Endothelial cell of umbilical vein (primary cell): ENCODE results near the gene CCDC85C. TPM values are rescaled to one million over a fixed set of nuclear protein-coding genes. Genes with fewer than 3 reads are reported as not detected.

Experiments used
- BruUV-seq: library from RNA; stranded (reverse); fragments of 400-500 nt; replicated peaks from 2 replicates; lab custom pipeline; 2021; lab: Mats Ljungman, UMichigan
- CTCF ChIA-PET: fragments of 300-600, 350-600 bp; sonication (Branson Sonifier 250); formaldehyde crosslinking; loops from one replicate; lab custom pipeline; 2021; ENCODE audit warnings: antibody characterized with exemption, inconsistent platforms; lab: Charles Lee
- POLR2A ChIA-PET: fragments of 300-600, 350-600 bp; sonication (Branson Sonifier 250); formaldehyde crosslinking; loops from one replicate; lab custom pipeline; 2021; ENCODE audit warnings: antibody characterized with exemption, inconsistent platforms; lab: Charles Lee
- DNase-seq: peaks from one replicate; pipeline ENCODE4 v3.0.0-alpha.2; 2011; ENCODE audit warnings: low read depth, low spot score
- FAIRE-seq: peaks from 2 replicates; lab custom pipeline; 2011; peaks lifted over from hg19 to GRCh38; lab: Jason Lieb, UNC
- H2AFZ ChIP-seq: 2 replicates; pipeline ENCODE4 v1.6.0; 2012; ENCODE audit warnings: low read depth, low read length, control low read depth, inconsistent platforms
- H3K27ac ChIP-seq: 2 replicates; pipeline ENCODE4 v1.5.1; 2011; ENCODE audit warnings: low read depth, mild to moderate bottlenecking, control low read depth, low read length, moderate library complexity; ENCODE audit not compliant: insufficient read depth
- H3K27me3 ChIP-seq, 2 experiments: 2 replicates each; pipeline versions ENCODE4 v1.6.0 to v1.6.1; 2011; ENCODE audit warnings: low read length in 2 of 2, mixed read lengths in 1 of 2; ENCODE audit not compliant: control insufficient read depth in 2 of 2, insufficient read depth in 2 of 2
- H3K36me3 ChIP-seq, 2 experiments: 2 replicates in 1 of 2; 3 replicates in 1 of 2; pipeline ENCODE4 v1.5.1; 2011; ENCODE audit warnings: low read length in 2 of 2, mild to moderate bottlenecking in 1 of 2, moderate library complexity in 1 of 2; ENCODE audit not compliant: control insufficient read depth in 2 of 2, insufficient read depth in 2 of 2; ENCODE audit errors: extremely low read depth in 1 of 2
- H3K4me1 ChIP-seq: 3 replicates; pipeline ENCODE4 v1.5.1; 2011; ENCODE audit warnings: mild to moderate bottlenecking, low read length; ENCODE audit not compliant: control insufficient read depth, insufficient read depth; ENCODE audit errors: extremely low read depth
- H3K4me2 ChIP-seq: 2 replicates; pipeline ENCODE4 v1.6.1; 2011; ENCODE audit warnings: low read length, control low read depth, mixed read lengths; ENCODE audit not compliant: insufficient read depth
- H3K4me3 ChIP-seq, 3 experiments: fragments of 200-600 bp in 1 of 3; sonication (generic), shearing (Covaris generic) in 1 of 3; replicated peaks in 1 of 3; 2 replicates each; pipeline ENCODE4 v1.5.1; 2011 to 2016; ENCODE audit warnings: control low read depth in 3 of 3, low read length in 3 of 3, mild to moderate bottlenecking in 2 of 3, inconsistent platforms in 1 of 3, low read depth in 1 of 3, moderate library complexity in 1 of 3; ENCODE audit not compliant: insufficient read depth in 1 of 3
- H3K79me2 ChIP-seq: 2 replicates; pipeline ENCODE4 v1.6.0; 2012; ENCODE audit warnings: low read length, inconsistent platforms; ENCODE audit not compliant: control insufficient read depth, insufficient read depth
- H3K9ac ChIP-seq: replicated peaks from 2 replicates; pipeline ENCODE3; 2011; ENCODE audit warnings: low read length, control low read depth; ENCODE audit not compliant: insufficient read depth; ENCODE audit errors: extremely low read depth
- H3K9me1 ChIP-seq: replicated peaks from 3 replicates; pipeline ENCODE4 v1.6.0; 2011; ENCODE audit warnings: mild to moderate bottlenecking, low read length; ENCODE audit not compliant: control insufficient read depth, insufficient read depth; ENCODE audit errors: extremely low read depth
- H3K9me3 ChIP-seq: replicated peaks from 2 replicates; pipeline ENCODE4 v1.5.1; 2012; ENCODE audit warnings: low read length, inconsistent platforms; ENCODE audit not compliant: control insufficient read depth, insufficient read depth
- H4K20me1 ChIP-seq: replicated peaks from 2 replicates; pipeline ENCODE3; 2011; ENCODE audit warnings: mild to moderate bottlenecking, low read length; ENCODE audit not compliant: control insufficient read depth, insufficient read depth; ENCODE audit errors: extremely low read depth
- CTCF ChIP-seq, 2 donors: IDR thresholded peaks; 1 replicate in 1 of 2; 2 replicates in 1 of 2; pipeline ENCODE4 v1.5.1; 2011; ENCODE audit warnings: low read length in 2 of 2, mild to moderate bottlenecking in 2 of 2, moderate library complexity in 2 of 2, control low read depth in 1 of 2, inconsistent platforms in 1 of 2, low read depth in 1 of 2; ENCODE audit not compliant: insufficient read depth in 1 of 2; ENCODE audit errors: extremely low read depth in 1 of 2
- EZH2 ChIP-seq: IDR thresholded peaks from 2 replicates; pipeline ENCODE4 v1.6.1; 2012; ENCODE audit warnings: borderline replicate concordance, low read depth, mild to moderate bottlenecking, moderate library complexity, low read length, inconsistent platforms; ENCODE audit not compliant: severe bottlenecking
- FOS ChIP-seq: IDR thresholded peaks from 2 replicates; pipeline ENCODE4 v1.6.1; 2011; ENCODE audit warnings: mild to moderate bottlenecking, low read length, moderate library complexity, borderline replicate concordance; ENCODE audit not compliant: insufficient read depth
- GATA2 ChIP-seq: IDR thresholded peaks from 2 replicates; pipeline ENCODE4 v1.7.0; 2011; ENCODE audit warnings: low read depth, mild to moderate bottlenecking, moderate library complexity, mixed read lengths, low read length; ENCODE audit not compliant: insufficient read length, insufficient read depth
- JUN ChIP-seq: IDR thresholded peaks from 2 replicates; pipeline ENCODE4 v1.6.1; 2011; ENCODE audit warnings: borderline replicate concordance, low read depth; ENCODE audit not compliant: insufficient read length, insufficient read depth
- MAX ChIP-seq: IDR thresholded peaks from 2 replicates; pipeline ENCODE4 v1.6.1; 2011; ENCODE audit not compliant: insufficient read depth, insufficient read length
- MYC ChIP-seq: IDR thresholded peaks from one replicate; pipeline ENCODE4 v1.6.1; 2011; ENCODE audit warnings: mild to moderate bottlenecking, low read depth, low read length
- POLR2A ChIP-seq: IDR thresholded peaks from 2 replicates; pipeline ENCODE4 v1.6.1; 2012; ENCODE audit warnings: low read depth, mild to moderate bottlenecking, control low read depth, low read length
- POLR2AphosphoS5 ChIP-seq: IDR thresholded peaks from 2 replicates; pipeline ENCODE4 v1.6.1; 2012; ENCODE audit warnings: low read depth, mild to moderate bottlenecking, control low read depth, low read length, moderate library complexity; ENCODE audit not compliant: insufficient read depth
- dilution Hi-C: fragments of 300-500 bp; cut with MboI; formaldehyde crosslinking; loops from one replicate; pipeline ENCODE4 v1.15.0; 2019; ENCODE audit warnings: low sequenced_read_pairs; ENCODE audit not compliant: extremely low pct_ligation_motif_present
- intact Hi-C: fragments of 100-400 bp; cut with micrococcal nuclease; formaldehyde crosslinking; loops from one replicate; pipeline ENCODE4 v1.10.0; 2022
- polyA plus RNA-seq, 4 experiments: library from polyadenylated mRNA; depleted of rRNA in 3 of 4; stranded (reverse) in 3 of 4; unstranded in 1 of 4; fragments of >200 nt; gene quantifications; 2 replicates each; pipeline versions ENCODE4 v1.2.1 to v1.2.3, GENCODE V29; 2011 to 2012; ENCODE audit warnings: missing spikeins in 1 of 4
- total RNA-seq: library from RNA; stranded (reverse); gene quantifications from 2 replicates; pipeline ENCODE4 v1.2.3, GENCODE V29; 2021

The CCDC85C gene
- total and polyA plus RNA-seq, 2 donors (not counting 3 experiments of a cell fraction or from before 2014, with no cell fraction given), result 7.5 to 17.8 TPM

GRCh38 chr14:99550387-99550992 lies 53.5 kb downstream of the CCDC85C start:
- no peak for TF ChIP-seq MAX
- no peak for TF ChIP-seq POLR2AphosphoS5
- no peak for TF ChIP-seq JUN
- TF ChIP-seq CTCF (IDR thresholded peaks at IDR 0.05; ENCODE audit: extremely low read depth in 1 of 2, insufficient read depth in 1 of 2, low read depth in 1 of 2, low read length in 2 of 2), result no peak
- no peak for TF ChIP-seq FOS
- no peak for TF ChIP-seq GATA2
- TF ChIP-seq POLR2A, result no peak
- TF ChIP-seq EZH2, result no peak
- no peak for TF ChIP-seq MYC
- dilution Hi-C loops, result no loop called here
- no peaks in the 10 kb centered on the region for H3K9me1 ChIP-seq
- H3K4me2 ChIP-seq, result no peak overlapping the region
- BruUV-seq, result no TSS peak
- H2AFZ ChIP-seq, result no peak overlapping the region
- no peaks in the 10 kb centered on the region for H3K27me3 ChIP-seq
- H3K36me3 ChIP-seq, result no peaks in the 10 kb centered on the region
- no peak overlapping the region for H3K4me3 ChIP-seq
- H3K9me3 ChIP-seq, result no peaks in the 10 kb centered on the region
- no peaks in the 10 kb centered on the region for H3K79me2 ChIP-seq
- H4K20me1 ChIP-seq, result no peaks in the 10 kb centered on the region
- no peak overlapping the region for H3K27ac ChIP-seq
- H3K9ac ChIP-seq, result no peak overlapping the region
- POLR2A ChIA-PET, result no interaction called here
- FAIRE-seq (no peak), DNase-seq (no peak)
- intact Hi-C loops, result no loop called here
- CTCF ChIA-PET, result no interaction called here
- no peaks in the 10 kb centered on the region for H3K4me1 ChIP-seq
